Measurements from ENCODE around the gene C17orf113. TPM values are rescaled to one million over a fixed set of nuclear protein-coding genes. Genes with fewer than 3 reads are reported as not detected.

Gene C17orf113
- total RNA-seq, 4 donors from 2014 or later: under 0.01 to 1.2 (median 0.67) TPM

DNA sequence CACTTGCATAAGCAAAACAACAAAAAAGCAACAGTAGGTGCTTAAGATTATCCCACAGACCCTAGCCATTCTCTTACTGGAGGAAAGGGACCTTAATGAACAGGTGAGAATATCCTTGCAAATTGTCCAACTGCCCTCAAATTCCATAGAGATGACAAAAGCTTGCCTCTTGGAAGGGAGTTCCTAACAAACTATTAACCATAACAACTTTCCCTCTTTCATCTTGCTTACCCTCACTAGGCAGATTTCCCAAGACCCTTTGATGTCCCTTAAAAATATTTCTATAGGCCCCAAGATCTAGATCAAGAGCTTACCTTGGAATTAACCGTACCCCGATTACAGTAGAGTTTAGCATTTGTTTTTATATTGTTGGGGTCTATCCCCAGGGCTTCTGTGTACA lies 62.0 kb downstream of the C17orf113 start:
- no peaks in the 10 kb centered on the region for H3K27me3 ChIP-seq
- peaks cover 71 to 99% (median 91%) of the 10 kb centered on the region in 4 donors for H3K36me3 ChIP-seq
- intact Hi-C loops (cut with DNase I): no loop called here

More for the DNA sequence above, 62.0 kb downstream of the C17orf113 start:
- DNase-seq (ENCODE audit: extremely low spot score): no peak
- Histone ChIP-seq H3K4me1 (peaks cover 0 to 6% (median 0%) of the 10 kb centered on the region in 4 donors), H3K27ac (replicated peaks in 1 of 4) (no peak overlapping the region), H3K4me3 (no peak overlapping the region), H3K9me3 (no peaks in the 10 kb centered on the region)
- TF ChIP-seq POLR2A (IDR thresholded peaks at IDR 0.05; ENCODE audit: low read depth) (no peak), EP300 (IDR thresholded peaks at IDR 0.05) (no peak), POLR2AphosphoS5 (IDR thresholded peaks at IDR 0.05) (no peak)
- TF ChIP-seq, protein P1, sequence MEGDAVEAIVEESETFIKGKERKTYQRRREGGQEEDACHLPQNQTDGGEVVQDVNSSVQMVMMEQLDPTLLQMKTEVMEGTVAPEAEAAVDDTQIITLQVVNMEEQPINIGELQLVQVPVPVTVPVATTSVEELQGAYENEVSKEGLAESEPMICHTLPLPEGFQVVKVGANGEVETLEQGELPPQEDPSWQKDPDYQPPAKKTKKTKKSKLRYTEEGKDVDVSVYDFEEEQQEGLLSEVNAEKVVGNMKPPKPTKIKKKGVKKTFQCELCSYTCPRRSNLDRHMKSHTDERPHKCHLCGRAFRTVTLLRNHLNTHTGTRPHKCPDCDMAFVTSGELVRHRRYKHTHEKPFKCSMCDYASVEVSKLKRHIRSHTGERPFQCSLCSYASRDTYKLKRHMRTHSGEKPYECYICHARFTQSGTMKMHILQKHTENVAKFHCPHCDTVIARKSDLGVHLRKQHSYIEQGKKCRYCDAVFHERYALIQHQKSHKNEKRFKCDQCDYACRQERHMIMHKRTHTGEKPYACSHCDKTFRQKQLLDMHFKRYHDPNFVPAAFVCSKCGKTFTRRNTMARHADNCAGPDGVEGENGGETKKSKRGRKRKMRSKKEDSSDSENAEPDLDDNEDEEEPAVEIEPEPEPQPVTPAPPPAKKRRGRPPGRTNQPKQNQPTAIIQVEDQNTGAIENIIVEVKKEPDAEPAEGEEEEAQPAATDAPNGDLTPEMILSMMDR (IDR thresholded peaks at IDR 0.05): no peak
- 94% methylated on average over 2 of the region's 2 CpGs for WGBS

Other genes starting within 250 kb of the C17orf113 start
- gene P3H4, start 238.7 kb downstream of the C17orf113 start, total RNA-seq: 10 to 100 TPM in 2 of 4 donors, 1 to 10 TPM in 2; 8.4 to 19.9 (median 14.4) TPM
- gene FKBP10, start 237.6 kb downstream of the C17orf113 start, total RNA-seq: 10 to 100 TPM; 30.5 to 49.4 (median 33.8) TPM
- gene NT5C3B, start 214.4 kb downstream of the C17orf113 start, total RNA-seq: 10 to 100 TPM; 64.8 to 95.6 (median 70.1) TPM
- gene KLHL10, start 212.8 kb downstream of the C17orf113 start, total RNA-seq: 1 to 10 TPM; 1.7 to 3.0 (median 2.7) TPM
- gene KLHL11, start 185.2 kb downstream of the C17orf113 start, total RNA-seq: 10 to 100 TPM; 12.4 to 24.2 (median 17.2) TPM
- gene ACLY, start 131.7 kb downstream of the C17orf113 start, total RNA-seq: 10 to 100 TPM; 52.3 to 87.7 (median 71.3) TPM
- gene ODAD4, start 120.0 kb downstream of the C17orf113 start, total RNA-seq: 1 to 10 TPM in 2 of 4 donors, under 1 TPM in 2; 0.33 to 1.7 (median 1.1) TPM
- gene CNP, start 83.8 kb downstream of the C17orf113 start, total RNA-seq: 100 to 1,000 TPM in 1 of 4 donors, 10 to 100 TPM in 3; 68.9 to 101 (median 78.5) TPM
- 10 to 100 TPM; 43.1 to 51.1 (median 44.4) TPM for gene DNAJC7, start 33.2 kb downstream of the C17orf113 start, total RNA-seq
- gene NKIRAS2, start 30.5 kb downstream of the C17orf113 start, total RNA-seq: 10 to 100 TPM; 44.0 to 74.3 (median 59.0) TPM
- gene ZNF385C, start 47.9 kb upstream of the C17orf113 start, total RNA-seq: under 1 TPM in 2 of 4 donors, not detected in 2; 0.39 to 0.42 TPM
- gene DHX58, start 62.1 kb upstream of the C17orf113 start, total RNA-seq: 10 to 100 TPM in 3 of 4 donors, 1 to 10 TPM in 1; 9.6 to 11.7 (median 11.3) TPM
- 10 to 100 TPM; 13.8 to 31.1 (median 21.8) TPM for gene KAT2A, start 70.8 kb upstream of the C17orf113 start, total RNA-seq
- gene HSPB9, start 72.2 kb upstream of the C17orf113 start, total RNA-seq: under 1 TPM in 2 of 4 donors, not detected in 2; 0.26 to 0.42 TPM
- 100 to 1,000 TPM; 102 to 140 (median 128) TPM for gene RAB5C, start 104.4 kb upstream of the C17orf113 start, total RNA-seq
- under 1 TPM; 0.17 to 0.42 (median 0.26) TPM for gene KCNH4, start 130.5 kb upstream of the C17orf113 start, total RNA-seq
- not detected for gene HCRT, start 134.9 kb upstream of the C17orf113 start, total RNA-seq
- 10 to 100 TPM; 20.3 to 31.3 (median 22.0) TPM for gene GHDC, start 143.9 kb upstream of the C17orf113 start, total RNA-seq
- 10 to 100 TPM; 75.0 to 93.4 (median 85.2) TPM for gene STAT5B, start 225.8 kb upstream of the C17orf113 start, total RNA-seq
- gene STAT5A, start 237.9 kb upstream of the C17orf113 start, total RNA-seq: 10 to 100 TPM; 42.4 to 97.0 (median 62.7) TPM

Data from esophagus muscularis mucosa (tissue), 4 donors.